Measurements from ENCODE around the gene PRKAR1A.

The PRKAR1A gene

DNA sequence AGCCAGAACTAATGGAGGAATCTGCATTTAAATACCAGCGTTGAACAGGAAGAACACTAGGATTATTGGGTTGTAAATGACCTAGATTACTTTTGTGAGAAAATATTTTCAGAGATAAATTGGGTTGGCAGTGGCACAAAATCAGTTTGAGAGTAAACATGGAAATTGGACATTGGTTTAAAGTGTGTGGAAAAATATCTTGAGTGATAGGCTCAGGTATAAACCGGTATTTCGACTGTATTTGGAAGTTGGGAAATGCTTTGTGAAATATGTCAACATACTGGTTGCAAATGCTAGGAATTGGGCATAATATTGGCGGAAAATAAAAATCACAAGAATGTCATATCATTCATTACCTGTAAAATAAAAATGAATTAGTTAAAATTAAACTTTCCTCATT lies 15.1 kb downstream of the PRKAR1A start:
- Histone ChIP-seq H2AFZ (ENCODE audit: low read length) (no peak overlapping the region), H3K79me2 (ENCODE audit: low read length) (peaks cover 4% of the 10 kb centered on the region), H3K9ac (ENCODE audit: low read length) (no peak overlapping the region), H3K9me2 (replicated peaks; ENCODE audit: insufficient read depth, low read length) (no peaks in the 10 kb centered on the region), H3K27ac (ENCODE audit: low read length) (no peak overlapping the region), H3K9me3 (replicated peaks; ENCODE audit: insufficient read depth, low read length) (no peaks in the 10 kb centered on the region), H3K4me1 (ENCODE audit: low read length) (no peaks in the 10 kb centered on the region), H3K36me3 (replicated peaks; ENCODE audit: insufficient read depth, low read length) (peaks cover 14% of the 10 kb centered on the region; the same call in 1 of the 2 replicates), H3K4me3 (ENCODE audit: low read length) (no peak overlapping the region), H3K4me2 (ENCODE audit: low read depth, low read length) (no peak overlapping the region), H4K20me1 (ENCODE audit: insufficient read depth, low read length) (no peaks in the 10 kb centered on the region), H3F3A (ENCODE audit: insufficient read depth, low read length) (no peaks in the 10 kb centered on the region), H3K27me3 (replicated peaks; ENCODE audit: insufficient read depth, low read length) (no peaks in the 10 kb centered on the region)
- TF ChIP-seq EZH2phosphoT487 (IDR thresholded peaks at IDR 0.05; ENCODE audit: low read length) (no peak), EZH2 (optimal IDR thresholded peaks at IDR 0.05; ENCODE audit: low read depth, low read length) (no peak)
- TF ChIP-seq, protein P1, sequence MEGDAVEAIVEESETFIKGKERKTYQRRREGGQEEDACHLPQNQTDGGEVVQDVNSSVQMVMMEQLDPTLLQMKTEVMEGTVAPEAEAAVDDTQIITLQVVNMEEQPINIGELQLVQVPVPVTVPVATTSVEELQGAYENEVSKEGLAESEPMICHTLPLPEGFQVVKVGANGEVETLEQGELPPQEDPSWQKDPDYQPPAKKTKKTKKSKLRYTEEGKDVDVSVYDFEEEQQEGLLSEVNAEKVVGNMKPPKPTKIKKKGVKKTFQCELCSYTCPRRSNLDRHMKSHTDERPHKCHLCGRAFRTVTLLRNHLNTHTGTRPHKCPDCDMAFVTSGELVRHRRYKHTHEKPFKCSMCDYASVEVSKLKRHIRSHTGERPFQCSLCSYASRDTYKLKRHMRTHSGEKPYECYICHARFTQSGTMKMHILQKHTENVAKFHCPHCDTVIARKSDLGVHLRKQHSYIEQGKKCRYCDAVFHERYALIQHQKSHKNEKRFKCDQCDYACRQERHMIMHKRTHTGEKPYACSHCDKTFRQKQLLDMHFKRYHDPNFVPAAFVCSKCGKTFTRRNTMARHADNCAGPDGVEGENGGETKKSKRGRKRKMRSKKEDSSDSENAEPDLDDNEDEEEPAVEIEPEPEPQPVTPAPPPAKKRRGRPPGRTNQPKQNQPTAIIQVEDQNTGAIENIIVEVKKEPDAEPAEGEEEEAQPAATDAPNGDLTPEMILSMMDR (IDR thresholded peaks at IDR 0.05; ENCODE audit: low read length), result no peak
- no peak for DNase-seq

DNA sequence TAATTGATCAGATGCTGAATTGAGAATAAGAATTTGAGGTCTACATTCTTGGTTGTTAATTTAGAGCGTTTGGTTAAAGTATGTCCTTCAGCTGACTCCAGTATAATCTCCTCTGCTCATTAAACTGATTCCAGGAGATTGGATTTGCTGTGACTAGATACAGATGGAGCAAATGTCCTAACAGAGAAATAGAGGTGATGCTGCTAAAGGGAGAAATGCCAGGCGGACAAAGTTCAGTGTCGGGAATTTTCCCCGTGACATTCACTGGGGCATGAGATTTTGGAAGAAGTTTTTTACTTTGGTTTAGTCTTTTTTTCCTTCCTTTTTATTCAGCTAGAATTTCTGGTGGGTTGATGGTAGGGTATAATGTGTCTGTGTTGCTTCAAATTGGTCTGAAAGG lies 19.0 kb downstream of the PRKAR1A start:
- Histone ChIP-seq H3K36me3 (replicated peaks; ENCODE audit: insufficient read depth, low read length) (peaks cover 9% of the 10 kb centered on the region; the same call in 1 of the 2 replicates), H3K4me1 (ENCODE audit: low read length) (no peaks in the 10 kb centered on the region)
- TF ChIP-seq, protein P1 (IDR thresholded peaks at IDR 0.05; ENCODE audit: low read length), result no peak
- no peak for TF ChIP-seq EZH2 (optimal IDR thresholded peaks at IDR 0.05; ENCODE audit: low read depth, low read length)
- no peak for TF ChIP-seq EZH2phosphoT487 (IDR thresholded peaks at IDR 0.05; ENCODE audit: low read length)

GRCh38 chr17:68532826-68533225 lies 20.6 kb downstream of the PRKAR1A start:
- TF ChIP-seq, protein P1 (IDR thresholded peaks at IDR 0.05; ENCODE audit: low read length), result no peak
- TF ChIP-seq EZH2 (optimal IDR thresholded peaks at IDR 0.05; ENCODE audit: low read depth, low read length) (no peak), EZH2phosphoT487 (IDR thresholded peaks at IDR 0.05; ENCODE audit: low read length) (no peak)
- no peaks in the 10 kb centered on the region for H3K4me1 ChIP-seq (ENCODE audit: low read length)
- no peak for DNase-seq
- no peak overlapping the region for H2AFZ ChIP-seq (ENCODE audit: low read length)
- H3K27me3 ChIP-seq (replicated peaks; ENCODE audit: insufficient read depth, low read length), result no peaks in the 10 kb centered on the region
- no peak overlapping the region for H3K4me3 ChIP-seq (ENCODE audit: low read length)
- no peak overlapping the region for H3K4me2 ChIP-seq (ENCODE audit: low read depth, low read length)
- no peaks in the 10 kb centered on the region for H3K79me2 ChIP-seq (ENCODE audit: low read length)
- H3K9me3 ChIP-seq (replicated peaks; ENCODE audit: insufficient read depth, low read length), result no peaks in the 10 kb centered on the region
- H3K36me3 ChIP-seq (replicated peaks; ENCODE audit: insufficient read depth, low read length), result peaks cover 6% of the 10 kb centered on the region; the same call in 1 of the 2 replicates
- H3F3A ChIP-seq (ENCODE audit: insufficient read depth, low read length), result no peaks in the 10 kb centered on the region; the same call in 1 of the 2 replicates
- H3K9ac ChIP-seq (ENCODE audit: low read length), result no peak overlapping the region
- H3K9me2 ChIP-seq (replicated peaks; ENCODE audit: insufficient read depth, low read length), result no peaks in the 10 kb centered on the region
- H4K20me1 ChIP-seq (ENCODE audit: insufficient read depth, low read length), result no peaks in the 10 kb centered on the region
- no peak overlapping the region for H3K27ac ChIP-seq (ENCODE audit: low read length)

More for the DNA sequence above, 19.0 kb downstream of the PRKAR1A start:
- Histone ChIP-seq H3K27ac (ENCODE audit: low read length) (no peak overlapping the region), H3K9ac (ENCODE audit: low read length) (no peak overlapping the region), H3F3A (ENCODE audit: insufficient read depth, low read length) (no peaks in the 10 kb centered on the region; the same call in 1 of the 2 replicates), H3K27me3 (replicated peaks; ENCODE audit: insufficient read depth, low read length) (no peaks in the 10 kb centered on the region), H3K9me3 (replicated peaks; ENCODE audit: insufficient read depth, low read length) (no peaks in the 10 kb centered on the region), H3K79me2 (ENCODE audit: low read length) (0 out of 2 replicates have a peak, but pooled peaks cover under 1% of the 10 kb centered on the region), H2AFZ (ENCODE audit: low read length) (no peak overlapping the region), H3K4me3 (ENCODE audit: low read length) (no peak overlapping the region), H4K20me1 (ENCODE audit: insufficient read depth, low read length) (no peaks in the 10 kb centered on the region), H3K4me2 (ENCODE audit: low read depth, low read length) (no peak overlapping the region), H3K9me2 (replicated peaks; ENCODE audit: insufficient read depth, low read length) (no peaks in the 10 kb centered on the region)
- DNase-seq, result no peak

All from MM.1S (cell line).